ENCODE measurements around the gene CACNG4.

- no peak for TF ChIP-seq CTCF (conservative IDR thresholded peaks at IDR 0.05; ENCODE audit: low read depth, low read length)
- TF ChIP-seq EZH2 (IDR thresholded peaks at IDR 0.05; ENCODE audit: low read length, unreplicated experiment): no peak
- TF ChIP-seq EZH2phosphoT487 (IDR thresholded peaks at IDR 0.05; ENCODE audit: borderline replicate concordance, low read length): no peak
Measured at GRCh38 chr17:67032382-67032781, 67.9 kb downstream of the CACNG4 start.
